HFFc6 (cell line): ENCODE results near the gene ACHE. TPM values are rescaled to one million over a fixed set of nuclear protein-coding genes. Genes with fewer than 3 reads are reported as not detected.

Source experiments
- DNase-seq: peaks from one replicate; pipeline ENCODE4 v3.0.0-alpha.2; 2018
- H3K27ac Mint-ChIP-seq: 2 replicates; pipeline ENCODE4 v1.8.0; 2020; ENCODE audit warnings: mild to moderate bottlenecking, mixed read lengths
- H3K27me3 Mint-ChIP-seq: 2 replicates; pipeline ENCODE4 v1.8.0; 2021; ENCODE audit warnings: mild to moderate bottlenecking, moderate library complexity, mixed read lengths; ENCODE audit not compliant: insufficient read depth
- H3K36me3 Mint-ChIP-seq: 2 replicates; pipeline ENCODE4 v1.8.0; 2021; ENCODE audit warnings: low read depth, mixed read lengths
- H3K4me1 Mint-ChIP-seq: 2 replicates; pipeline ENCODE4 v1.8.0; 2020; ENCODE audit warnings: low read depth, mixed read lengths
- H3K4me3 Mint-ChIP-seq: 2 replicates; pipeline ENCODE4 v1.8.0; 2020; ENCODE audit warnings: mild to moderate bottlenecking, moderate library complexity, mixed read lengths
- H3K9me3 Mint-ChIP-seq: 2 replicates; pipeline ENCODE4 v1.8.0; 2020; ENCODE audit warnings: mild to moderate bottlenecking, mixed read lengths
- CTCF ChIP-seq: fragments of 200-600 bp; sonication (generic); IDR thresholded peaks from 2 replicates; pipeline ENCODE4 v1.5.0; 2021; ENCODE audit warnings: antibody characterized with exemption, mild to moderate bottlenecking
- microRNA-seq: library from miRNA; unstranded; fragments of <30 nt; microRNA quantifications from one replicate; pipeline ENCODE4, GENCODE V29; 2019
- total RNA-seq, 6 experiments: library from RNA; stranded (reverse); fragmentation: NEBNext Ultra II Directional; extraction: Animal tissue kit (Norgen Biotek cat#: 25700); gene quantifications; 2 replicates in 1 of 6; 3 replicates in 5 of 6; pipeline ENCODE4 v1.2.3, GENCODE V29; 2021

The ACHE gene
- total RNA-seq, 6 experiments from 2014 or later = 0.31 TPM; not detected in 5

GRCh38 chr7:100847360-100847759 is 48.3 kb downstream of the ACHE start:
- no peak for DNase-seq
- TF ChIP-seq CTCF = no peak
- no peaks in the 10 kb centered on the region for H3K36me3 Mint-ChIP-seq
- H3K4me3 Mint-ChIP-seq = no peak overlapping the region
- no peaks in the 10 kb centered on the region for H3K9me3 Mint-ChIP-seq
- H3K27me3 Mint-ChIP-seq = no peaks in the 10 kb centered on the region; the same call in none of the 2 replicates
- no peak overlapping the region for H3K27ac Mint-ChIP-seq
- peaks cover 5% of the 10 kb centered on the region for H3K4me1 Mint-ChIP-seq

- no peak for DNase-seq
- Mint-ChIP-seq H3K27ac (no peak overlapping the region), H3K36me3 (no peaks in the 10 kb centered on the region), H3K4me3 (no peak overlapping the region), H3K27me3 (no peaks in the 10 kb centered on the region; the same call in none of the 2 replicates), H3K4me1 (peaks cover 7% of the 10 kb centered on the region; the same call in 1 of the 2 replicates), H3K9me3 (no peaks in the 10 kb centered on the region)
- TF ChIP-seq CTCF = no peak
Measured at GRCh38 chr7:100840470-100841100, 55.1 kb downstream of the ACHE start.

Small RNA genes within 50 kb of the gene (microRNA-seq; reads per million reads assigned to microRNA genes)
- gene MIR6875 = 3.1 reads per million

Other genes starting within 250 kb of the ACHE start
- not detected for gene ACTL6B, start 239.4 kb downstream of the ACHE start, total RNA-seq
- 100 to 1,000 TPM; 301 to 369 (median 322) TPM for gene GNB2, start 222.1 kb downstream of the ACHE start, total RNA-seq
- gene GIGYF1, start 201.6 kb downstream of the ACHE start, total RNA-seq = 10 to 100 TPM; 17.7 to 21.8 (median 19.2) TPM
- gene POP7, start 189.8 kb downstream of the ACHE start, total RNA-seq = 10 to 100 TPM; 30.2 to 42.2 (median 34.4) TPM
- not detected for gene EPO, start 175.4 kb downstream of the ACHE start, total RNA-seq
- not detected for gene ZAN, start 162.3 kb downstream of the ACHE start, total RNA-seq
- 1 to 10 TPM; 3.8 to 10.0 (median 4.6) TPM for gene EPHB4, start 68.4 kb downstream of the ACHE start, total RNA-seq
- 10 to 100 TPM; 19.3 to 26.2 (median 21.7) TPM for gene SLC12A9, start 43.2 kb downstream of the ACHE start, total RNA-seq
- gene TRIP6, start 28.5 kb downstream of the ACHE start, total RNA-seq = 100 to 1,000 TPM; 125 to 148 (median 140) TPM
- gene SRRT, start 20.8 kb downstream of the ACHE start, total RNA-seq = 100 to 1,000 TPM; 111 to 154 (median 133) TPM
- 1 to 10 TPM; 3.2 to 3.6 (median 3.5) TPM for gene UFSP1, start 6.2 kb downstream of the ACHE start, total RNA-seq
- gene MUC3A, start 53.6 kb upstream of the ACHE start, total RNA-seq = not detected
- gene MUC12, start 73.7 kb upstream of the ACHE start, total RNA-seq = 1 to 10 TPM in 5 of 6 experiments, under 1 TPM in 1; 0.91 to 2.3 (median 1.6) TPM
- not detected for gene MUC17, start 124.2 kb upstream of the ACHE start, total RNA-seq
- 10 to 100 TPM; 17.8 to 20.6 (median 19.4) TPM for gene TRIM56, start 189.6 kb upstream of the ACHE start, total RNA-seq
- 1,000 to 10,000 TPM in 4 of 6 experiments, 100 to 1,000 TPM in 2; 906 to 2,092 (median 1,052) TPM for gene SERPINE1, start 231.2 kb upstream of the ACHE start, total RNA-seq